BLaER1 treated with 17β-estradiol and CSF1 and Interleukin-3, amounts not matched to agents 10 nM and 100 nM (cell line): ENCODE measurements around the gene TUNAR.
A peak's percentile ranks its signal among the peaks of the same experiment; 100 is the strongest.

Source experiments
- H3K27ac ChIP-seq, 11 experiments: shearing (Covaris generic); formaldehyde crosslinking; 2 replicates each; pipeline ENCODE4 v1.8.1; 2022
- H3K27me3 ChIP-seq, 11 experiments: shearing (Covaris generic); formaldehyde crosslinking; 2 replicates each; pipeline ENCODE4 v1.8.1; 2022
- H3K36me3 ChIP-seq, 11 experiments: shearing (Covaris generic); formaldehyde crosslinking; 2 replicates each; pipeline ENCODE4 v1.8.1; 2022
- H3K4me1 ChIP-seq, 10 experiments: shearing (Covaris generic); formaldehyde crosslinking; 2 replicates each; pipeline ENCODE4 v1.8.1; 2022
- H3K4me2 ChIP-seq, 11 experiments: shearing (Covaris generic); formaldehyde crosslinking; 2 replicates each; pipeline ENCODE4 v1.8.1; 2022
- H3K4me3 ChIP-seq, 10 experiments: shearing (Covaris generic); formaldehyde crosslinking; 2 replicates each; pipeline ENCODE4 v1.8.1; 2022
- H3K9ac ChIP-seq, 11 experiments: shearing (Covaris generic); formaldehyde crosslinking; 2 replicates each; pipeline ENCODE4 v1.8.1; 2022
- H3K9me3 ChIP-seq, 11 experiments: shearing (Covaris generic); formaldehyde crosslinking; replicated peaks in 1 of 11; 2 replicates each; pipeline ENCODE4 v1.8.1; 2022
- H4K20me1 ChIP-seq, 11 experiments: shearing (Covaris generic); formaldehyde crosslinking; 2 replicates each; pipeline ENCODE4 v1.8.1; 2022
- Cebpa-rat ChIP-seq, 11 experiments: shearing (Covaris generic); IDR thresholded peaks; 2 replicates each; pipeline ENCODE4 v1.8.1; 2022

TUNAR gene

GRCh38 chr14:95915330-95915729 lies 38.7 kb downstream of the TUNAR start:
- no peak overlapping the region for H3K27ac ChIP-seq
- H3K4me3 ChIP-seq = no peak overlapping the region
- no peak for TF ChIP-seq Cebpa-rat (IDR thresholded peaks at IDR 0.05)
- 0 out of 22 replicates have a peak overlapping the region, but pooled peaks of 1 of the 11 experiments have one; percentile 2 for H3K4me2 ChIP-seq
- H4K20me1 ChIP-seq = no peaks in the 10 kb centered on the region
- H3K27me3 ChIP-seq = no peaks in the 10 kb centered on the region
- H3K9me3 ChIP-seq = peaks cover 0 to 9% (median 0%) of the 10 kb centered on the region in 11 experiments; a peak in 2 of 22 replicates
- H3K36me3 ChIP-seq = no peaks in the 10 kb centered on the region
- H3K4me1 ChIP-seq = peaks cover 13 to 22% (median 17%) of the 10 kb centered on the region in 10 experiments
- no peak overlapping the region for H3K9ac ChIP-seq

GRCh38 chr14:95918466-95918865 lies 41.8 kb downstream of the TUNAR start:
- no peak for TF ChIP-seq Cebpa-rat (IDR thresholded peaks at IDR 0.05)
- no peak overlapping the region for H3K9ac ChIP-seq
- H4K20me1 ChIP-seq = no peaks in the 10 kb centered on the region
- H3K36me3 ChIP-seq = no peaks in the 10 kb centered on the region
- peak overlapping the region in 4 of 11 experiments; percentile 11 to 35 (median 21); a peak in 5 of 22 replicates for H3K27ac ChIP-seq
- H3K9me3 ChIP-seq = peaks cover 0 to 9% (median 0%) of the 10 kb centered on the region in 11 experiments; a peak in 2 of 22 replicates
- H3K4me1 ChIP-seq = peaks cover 13 to 22% (median 16%) of the 10 kb centered on the region in 10 experiments
- peak overlapping the region; percentile 58 to 80 (median 71) for H3K4me2 ChIP-seq
- H3K27me3 ChIP-seq = no peaks in the 10 kb centered on the region
- no peak overlapping the region for H3K4me3 ChIP-seq

- H3K4me3 ChIP-seq = no peak overlapping the region
- TF ChIP-seq Cebpa-rat (IDR thresholded peaks at IDR 0.05) = no peak
- H3K4me2 ChIP-seq = no peak overlapping the region
- H3K9me3 ChIP-seq = no peaks in the 10 kb centered on the region
- H3K27ac ChIP-seq = no peak overlapping the region
- H3K27me3 ChIP-seq = no peaks in the 10 kb centered on the region
- no peak overlapping the region for H3K9ac ChIP-seq
- no peaks in the 10 kb centered on the region for H3K36me3 ChIP-seq
- H4K20me1 ChIP-seq = no peaks in the 10 kb centered on the region
- H3K4me1 ChIP-seq = peaks cover 13 to 22% (median 16%) of the 10 kb centered on the region in 10 experiments
Measured at GRCh38 chr14:95920769-95921438, 44.3 kb downstream of the TUNAR start.

GRCh38 chr14:95922080-95922479 lies 45.4 kb downstream of the TUNAR start:
- Histone ChIP-seq H3K4me1 (peaks cover 13 to 22% (median 16%) of the 10 kb centered on the region in 10 experiments), H3K36me3 (no peaks in the 10 kb centered on the region), H3K4me3 (no peak overlapping the region), H3K27me3 (no peaks in the 10 kb centered on the region), H3K9ac (no peak overlapping the region), H3K4me2 (no peak overlapping the region), H3K27ac (no peak overlapping the region), H3K9me3 (no peaks in the 10 kb centered on the region), H4K20me1 (no peaks in the 10 kb centered on the region)
- TF ChIP-seq Cebpa-rat (IDR thresholded peaks at IDR 0.05) = no peak

- Histone ChIP-seq H3K4me3 (no peak overlapping the region), H3K9me3 (no peaks in the 10 kb centered on the region), H3K27ac (no peak overlapping the region)
Measured at GRCh38 chr14:95928751-95929150, 52.1 kb downstream of the TUNAR start.

GRCh38 chr14:95931384-95931783 lies 54.8 kb downstream of the TUNAR start:
- no peaks in the 10 kb centered on the region for H3K9me3 ChIP-seq
- no peaks in the 10 kb centered on the region for H3K4me1 ChIP-seq
- no peak overlapping the region for H3K4me2 ChIP-seq
- no peak for TF ChIP-seq Cebpa-rat (IDR thresholded peaks at IDR 0.05)
- H3K9ac ChIP-seq = no peak overlapping the region
- H3K36me3 ChIP-seq = no peaks in the 10 kb centered on the region
- no peaks in the 10 kb centered on the region; a peak in 1 of 22 replicates for H4K20me1 ChIP-seq
- no peak overlapping the region for H3K27ac ChIP-seq
- H3K27me3 ChIP-seq = no peaks in the 10 kb centered on the region
- no peak overlapping the region for H3K4me3 ChIP-seq

More at GRCh38 chr14:95928751-95929150, 52.1 kb downstream of the TUNAR start:
- Histone ChIP-seq H4K20me1 (no peaks in the 10 kb centered on the region; a peak in 1 of 22 replicates), H3K4me1 (no peaks in the 10 kb centered on the region; a peak in 1 of 20 replicates), H3K36me3 (no peaks in the 10 kb centered on the region), H3K27me3 (no peaks in the 10 kb centered on the region), H3K9ac (no peak overlapping the region), H3K4me2 (no peak overlapping the region)
- no peak for TF ChIP-seq Cebpa-rat (IDR thresholded peaks at IDR 0.05)

- H3K27ac ChIP-seq = no peak overlapping the region
- H3K4me1 ChIP-seq = no peaks in the 10 kb centered on the region
- H3K9ac ChIP-seq = no peak overlapping the region
- no peaks in the 10 kb centered on the region for H3K27me3 ChIP-seq
- no peaks in the 10 kb centered on the region for H4K20me1 ChIP-seq
- H3K4me3 ChIP-seq = no peak overlapping the region
- TF ChIP-seq Cebpa-rat (IDR thresholded peaks at IDR 0.05) = no peak
- H3K4me2 ChIP-seq = no peak overlapping the region
- no peaks in the 10 kb centered on the region for H3K36me3 ChIP-seq
- 0 out of 22 replicates have a peak, but pooled peaks cover 0 to under 1% (median 0%) of the 10 kb centered on the region in 11 experiments for H3K9me3 ChIP-seq
Measured at GRCh38 chr14:95935228-95935822, 58.7 kb downstream of the TUNAR start.

GRCh38 chr14:95936041-95936440 lies 59.4 kb downstream of the TUNAR start:
- Histone ChIP-seq H3K4me3 (no peak overlapping the region), H4K20me1 (no peaks in the 10 kb centered on the region), H3K27ac (no peak overlapping the region), H3K4me2 (no peak overlapping the region), H3K9me3 (peaks cover 0 to 7% (median 1%) of the 10 kb centered on the region in 11 experiments; a peak in 8 of 22 replicates), H3K9ac (no peak overlapping the region), H3K36me3 (no peaks in the 10 kb centered on the region), H3K4me1 (no peaks in the 10 kb centered on the region), H3K27me3 (no peaks in the 10 kb centered on the region)
- TF ChIP-seq Cebpa-rat (IDR thresholded peaks at IDR 0.05) = no peak

- H4K20me1 ChIP-seq = no peaks in the 10 kb centered on the region
- no peak overlapping the region for H3K9ac ChIP-seq
- peaks cover 21 to 32% (median 26%) of the 10 kb centered on the region in 11 experiments for H3K9me3 ChIP-seq
- no peaks in the 10 kb centered on the region for H3K36me3 ChIP-seq
- no peak overlapping the region for H3K4me3 ChIP-seq
- H3K27ac ChIP-seq = no peak overlapping the region
- no peaks in the 10 kb centered on the region for H3K4me1 ChIP-seq
- H3K4me2 ChIP-seq = no peak overlapping the region
- no peak for TF ChIP-seq Cebpa-rat (IDR thresholded peaks at IDR 0.05)
- no peaks in the 10 kb centered on the region for H3K27me3 ChIP-seq
Measured at GRCh38 chr14:95939335-95939734, 62.7 kb downstream of the TUNAR start.
